ENCODE results near the gene CAB39L. TPM values are rescaled to one million over a fixed set of nuclear protein-coding genes. Genes with fewer than 3 reads are reported as not detected.

The CAB39L gene
- total RNA-seq, 4 donors from 2014 or later = 75.4 to 119 (median 81.8) TPM

GRCh38 chr13:49326222-49326917 is 117.5 kb downstream of the CAB39L start:
- Histone ChIP-seq H3K27me3 (no peaks in the 10 kb centered on the region), H3K4me3 (no peak overlapping the region), H3K36me3 (peaks cover 0 to 55% (median 15%) of the 10 kb centered on the region in 4 donors), H3K27ac (replicated peaks in 1 of 4) (peak overlapping the region in 1 of 4 donors; percentile 33), H3K9me3 (no peaks in the 10 kb centered on the region), H3K4me1 (peaks cover 0 to 3% (median 1%) of the 10 kb centered on the region in 4 donors)
- 79% methylated on average over 7 of the region's 7 CpGs for WGBS
- no peak for TF ChIP-seq CTCF (IDR thresholded peaks at IDR 0.05)
- TF ChIP-seq POLR2AphosphoS5 (IDR thresholded peaks at IDR 0.05) = no peak
- no peak for TF ChIP-seq EP300 (IDR thresholded peaks at IDR 0.05)
- no peak for TF ChIP-seq POLR2A (IDR thresholded peaks at IDR 0.05; ENCODE audit: low read depth)
- intact Hi-C loops (cut with DNase I) = no loop called here
- no peak for DNase-seq (ENCODE audit: extremely low spot score)

- H3K4me3 ChIP-seq = no peak overlapping the region
- intact Hi-C loops (cut with DNase I) = no loop called here
- no peak overlapping the region for H3K27ac ChIP-seq (replicated peaks in 1 of 4)
- peaks cover 4 to 20% (median 20%) of the 10 kb centered on the region in 4 donors for H3K4me1 ChIP-seq
- H3K36me3 ChIP-seq = peaks cover 0 to 45% (median 9%) of the 10 kb centered on the region in 4 donors
- 86% methylated on average over 7 of the region's 7 CpGs for WGBS
- TF ChIP-seq CTCF (IDR thresholded peaks at IDR 0.05) (no peak), POLR2AphosphoS5 (IDR thresholded peaks at IDR 0.05) (no peak), POLR2A (IDR thresholded peaks at IDR 0.05; ENCODE audit: low read depth) (no peak), EP300 (IDR thresholded peaks at IDR 0.05) (no peak)
- no peaks in the 10 kb centered on the region for H3K9me3 ChIP-seq
- no peaks in the 10 kb centered on the region for H3K27me3 ChIP-seq
- DNase-seq (ENCODE audit: extremely low spot score) = no peak
Observed at GRCh38 chr13:49323344-49323743, 120.5 kb downstream of the CAB39L start.

- no peak for TF ChIP-seq CTCF (IDR thresholded peaks at IDR 0.05)
- TF ChIP-seq EP300 (IDR thresholded peaks at IDR 0.05) = no peak
- TF ChIP-seq POLR2A (IDR thresholded peaks at IDR 0.05; ENCODE audit: low read depth) = no peak
- no peak for TF ChIP-seq POLR2AphosphoS5 (IDR thresholded peaks at IDR 0.05)
- Histone ChIP-seq H3K27ac (replicated peaks in 1 of 4) (no peak overlapping the region), H3K9me3 (no peaks in the 10 kb centered on the region), H3K27me3 (no peaks in the 10 kb centered on the region), H3K4me1 (peaks cover 4 to 20% (median 20%) of the 10 kb centered on the region in 4 donors), H3K4me3 (no peak overlapping the region), H3K36me3 (peaks cover 0 to 42% (median 8%) of the 10 kb centered on the region in 4 donors)
- WGBS = 90% methylated on average over 2 of the region's 2 CpGs
- intact Hi-C loops (cut with DNase I) = no loop called here
- DNase-seq (ENCODE audit: extremely low spot score) = no peak
Observed at GRCh38 chr13:49322702-49323101, 121.2 kb downstream of the CAB39L start.

- Histone ChIP-seq H3K36me3 (peaks cover 5 to 29% (median 9%) of the 10 kb centered on the region in 4 donors), H3K27me3 (no peaks in the 10 kb centered on the region), H3K4me1 (peaks cover 4 to 19% (median 18%) of the 10 kb centered on the region in 4 donors), H3K4me3 (no peak overlapping the region), H3K27ac (replicated peaks in 1 of 4) (no peak overlapping the region), H3K9me3 (no peaks in the 10 kb centered on the region)
- 91% methylated on average over 2 of the region's 2 CpGs for WGBS
- TF ChIP-seq CTCF (IDR thresholded peaks at IDR 0.05) = no peak
- no peak for TF ChIP-seq EP300 (IDR thresholded peaks at IDR 0.05)
- TF ChIP-seq POLR2A (IDR thresholded peaks at IDR 0.05; ENCODE audit: low read depth) = no peak
- TF ChIP-seq POLR2AphosphoS5 (IDR thresholded peaks at IDR 0.05) = no peak
- intact Hi-C loops (cut with DNase I) = no loop called here
- DNase-seq (ENCODE audit: extremely low spot score) = no peak
Observed at GRCh38 chr13:49320975-49321374, 122.9 kb downstream of the CAB39L start.
